Fibroblast of the aortic adventitia (primary cell): ENCODE results near the gene VWCE. TPM values are rescaled to one million over a fixed set of nuclear protein-coding genes. Genes with fewer than 3 reads are reported as not detected.

ENCODE experiments used
- DNase-seq: peaks from one replicate; pipeline ENCODE4 v3.0.0-alpha.2; 2010; ENCODE audit warnings: low read depth
- H3K4me3 ChIP-seq: 2 replicates; pipeline ENCODE4 v1.5.1; 2011; ENCODE audit warnings: low read depth, mild to moderate bottlenecking, control low read depth, low read length, moderate library complexity
- CTCF ChIP-seq: IDR thresholded peaks from 2 replicates; pipeline ENCODE4 v1.5.1; 2011; ENCODE audit warnings: mild to moderate bottlenecking, low read length, control low read depth, inconsistent platforms; ENCODE audit not compliant: insufficient read depth
- total RNA-seq: library from RNA; depleted of rRNA; stranded (reverse); fragments of >200 nt; gene quantifications from 2 replicates; pipeline ENCODE4 v1.2.3, GENCODE V29; 2012; ENCODE audit warnings: low replicate concordance

VWCE gene
- total RNA-seq, 1 donor, result 7.4 TPM

GRCh38 chr11:61274084-61274483, 21.0 kb downstream of the VWCE start:
- no peak for TF ChIP-seq CTCF
- no peak overlapping the region for H3K4me3 ChIP-seq

DNA sequence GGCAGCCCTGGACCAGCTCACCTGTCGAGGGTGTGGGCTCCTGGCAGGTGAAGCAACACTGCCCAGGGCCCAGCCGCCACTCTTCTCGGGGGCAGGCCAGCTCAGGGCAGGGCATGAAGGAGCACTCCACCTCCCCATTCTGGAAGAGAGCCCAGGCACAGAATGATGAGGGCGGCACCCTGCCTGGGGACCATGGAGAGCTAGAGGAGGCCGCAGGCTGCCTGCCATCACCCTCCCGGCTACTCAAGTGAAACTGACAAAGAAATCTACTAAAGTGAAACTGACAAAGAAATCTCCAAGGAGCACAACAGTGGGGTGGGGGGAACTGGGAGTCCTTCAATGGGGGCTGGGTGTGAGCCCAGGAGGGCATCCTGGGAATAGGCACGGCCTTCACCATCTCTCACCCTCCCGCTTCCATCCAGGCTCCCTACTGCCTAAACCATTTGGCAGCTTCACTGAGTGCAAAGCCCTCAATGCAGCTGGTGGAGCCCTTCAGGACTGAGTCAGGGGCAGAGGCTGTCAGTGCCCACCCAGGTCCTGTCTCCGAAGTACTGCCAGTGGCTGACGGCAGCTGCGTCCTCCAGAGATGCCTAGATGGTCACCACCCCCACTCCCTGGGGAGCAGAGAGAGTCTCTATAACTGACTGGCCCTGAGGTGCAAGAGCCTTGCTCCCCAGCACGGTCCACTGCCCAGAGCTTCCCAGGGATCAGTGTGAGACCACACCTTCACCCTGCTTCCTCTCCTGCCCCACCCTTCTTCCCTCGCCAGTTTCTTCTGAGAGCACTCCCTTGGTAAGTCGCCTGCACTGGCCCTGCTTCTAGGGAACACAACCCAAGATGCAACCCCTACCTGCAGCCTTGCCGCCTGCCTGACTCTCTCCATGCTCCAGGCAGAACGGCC, 21.7 kb downstream of the VWCE start:
- no peak overlapping the region for H3K4me3 ChIP-seq
- TF ChIP-seq CTCF, result no peak
- DNase-seq, result peak; percentile 59

More at GRCh38 chr11:61274084-61274483, 21.0 kb downstream of the VWCE start:
- no peak for DNase-seq

- no peak for TF ChIP-seq CTCF
- DNase-seq, result no peak
- H3K4me3 ChIP-seq, result no peak overlapping the region
These were observed 22.4 kb downstream of the VWCE start for GRCh38 chr11:61272731-61273130.

- no peak for TF ChIP-seq CTCF
- DNase-seq, result peak; percentile 57
These were observed 24.6 kb downstream of the VWCE start for GRCh38 chr11:61270354-61271076.

GRCh38 chr11:61268588-61269250, 26.4 kb downstream of the VWCE start:
- no peak for DNase-seq
- no peak overlapping the region for H3K4me3 ChIP-seq
- TF ChIP-seq CTCF, result no peak

More at GRCh38 chr11:61270354-61271076, 24.6 kb downstream of the VWCE start:
- no peak overlapping the region for H3K4me3 ChIP-seq

- TF ChIP-seq CTCF, result no peak
- H3K4me3 ChIP-seq, result no peak overlapping the region
- DNase-seq, result no peak
These were observed 27.7 kb downstream of the VWCE start for GRCh38 chr11:61267437-61267841.
